HL-60 (cell line): ENCODE measurements around the gene SLC11A2.

Experiments
- GABPA ChIP-seq: IDR thresholded peaks from 2 replicates; pipeline ENCODE4 v1.6.1; 2012; ENCODE audit warnings: low read depth
- POLR2AphosphoS5 ChIP-seq: IDR thresholded peaks from 2 replicates; pipeline ENCODE4 v1.6.1; 2012; ENCODE audit warnings: low read depth
- REST ChIP-seq: IDR thresholded peaks from 2 replicates; pipeline ENCODE4 v1.6.1; 2012; ENCODE audit warnings: low read depth; ENCODE audit not compliant: insufficient replicate concordance
- SPI1 ChIP-seq: IDR thresholded peaks from 2 replicates; pipeline ENCODE4 v1.6.1; 2012; ENCODE audit warnings: low read depth, mild to moderate bottlenecking, borderline replicate concordance
- TF ChIP-seq, protein P1 (sequence below): IDR thresholded peaks from one replicate; pipeline ENCODE4 v1.5.1; 2011; ENCODE audit warnings: low read length, control low read depth, inconsistent platforms; ENCODE audit not compliant: insufficient read depth

DNA sequence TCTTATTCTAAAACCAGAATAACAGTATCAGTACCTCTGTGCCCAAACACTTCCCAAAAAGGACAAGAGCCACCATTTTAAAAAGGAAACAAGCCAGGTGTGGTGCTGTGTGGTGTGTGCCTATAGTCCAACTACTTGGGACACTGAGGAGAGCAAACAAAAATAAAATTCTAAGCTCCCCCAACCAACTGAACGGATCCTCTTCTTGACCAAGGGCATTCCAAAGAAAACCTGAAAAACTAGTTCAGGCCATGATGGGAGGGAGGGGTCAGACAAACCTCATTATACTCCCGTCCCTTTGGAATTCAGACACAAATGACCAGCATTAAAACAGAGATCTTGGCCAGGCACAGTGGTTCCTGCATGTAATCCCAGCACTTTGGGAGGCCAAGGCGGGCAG is 20.5 kb downstream of the SLC11A2 start:
- TF ChIP-seq, protein P1, sequence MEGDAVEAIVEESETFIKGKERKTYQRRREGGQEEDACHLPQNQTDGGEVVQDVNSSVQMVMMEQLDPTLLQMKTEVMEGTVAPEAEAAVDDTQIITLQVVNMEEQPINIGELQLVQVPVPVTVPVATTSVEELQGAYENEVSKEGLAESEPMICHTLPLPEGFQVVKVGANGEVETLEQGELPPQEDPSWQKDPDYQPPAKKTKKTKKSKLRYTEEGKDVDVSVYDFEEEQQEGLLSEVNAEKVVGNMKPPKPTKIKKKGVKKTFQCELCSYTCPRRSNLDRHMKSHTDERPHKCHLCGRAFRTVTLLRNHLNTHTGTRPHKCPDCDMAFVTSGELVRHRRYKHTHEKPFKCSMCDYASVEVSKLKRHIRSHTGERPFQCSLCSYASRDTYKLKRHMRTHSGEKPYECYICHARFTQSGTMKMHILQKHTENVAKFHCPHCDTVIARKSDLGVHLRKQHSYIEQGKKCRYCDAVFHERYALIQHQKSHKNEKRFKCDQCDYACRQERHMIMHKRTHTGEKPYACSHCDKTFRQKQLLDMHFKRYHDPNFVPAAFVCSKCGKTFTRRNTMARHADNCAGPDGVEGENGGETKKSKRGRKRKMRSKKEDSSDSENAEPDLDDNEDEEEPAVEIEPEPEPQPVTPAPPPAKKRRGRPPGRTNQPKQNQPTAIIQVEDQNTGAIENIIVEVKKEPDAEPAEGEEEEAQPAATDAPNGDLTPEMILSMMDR: no peak
- no peak for TF ChIP-seq POLR2AphosphoS5
- TF ChIP-seq GABPA: no peak
- no peak for TF ChIP-seq REST
- TF ChIP-seq SPI1: no peak
